Stimulated activated naive CD4-positive, alpha-beta T cell (primary cell): ENCODE measurements around the gene DMRTB1.

ENCODE experiments used
- DNase-seq, 6 experiments: peaks; one replicate each; lab custom pipeline; 2025; lab: John Stamatoyannopoulos, UW

DMRTB1 gene

GRCh38 chr1:53463961-53464899 is 5.0 kb downstream of the DMRTB1 start:
- no peak for DNase-seq

GRCh38 chr1:53465023-53465957 is 6.1 kb downstream of the DMRTB1 start:
- no peak for DNase-seq

GRCh38 chr1:53467391-53467790 is 8.2 kb downstream of the DMRTB1 start:
- DNase-seq, result no peak

- DNase-seq, result no peak
Measured at GRCh38 chr1:53468374-53468773, 9.2 kb downstream of the DMRTB1 start.

GRCh38 chr1:53469373-53469772 is 10.2 kb downstream of the DMRTB1 start:
- DNase-seq, result no peak

- DNase-seq, result no peak
Measured at GRCh38 chr1:53470155-53470554, 11.0 kb downstream of the DMRTB1 start.

- DNase-seq, result no peak
Measured at GRCh38 chr1:53470584-53470983, 11.4 kb downstream of the DMRTB1 start.

GRCh38 chr1:53471000-53471399 is 11.8 kb downstream of the DMRTB1 start:
- DNase-seq, result no peak

- no peak for DNase-seq
Measured at GRCh38 chr1:53473463-53473862, 14.3 kb downstream of the DMRTB1 start.

GRCh38 chr1:53475664-53476063 is 16.5 kb downstream of the DMRTB1 start:
- no peak for DNase-seq

GRCh38 chr1:53476579-53476978 is 17.4 kb downstream of the DMRTB1 start:
- no peak for DNase-seq

- DNase-seq, result no peak
Measured at GRCh38 chr1:53477651-53478501, 18.7 kb downstream of the DMRTB1 start.

GRCh38 chr1:53478502-53478818 is 19.3 kb downstream of the DMRTB1 start:
- DNase-seq, result no peak

- no peak for DNase-seq
Measured at GRCh38 chr1:53480678-53481077, 21.5 kb downstream of the DMRTB1 start.

- no peak for DNase-seq
Measured at GRCh38 chr1:53481456-53481855, 22.3 kb downstream of the DMRTB1 start.

- DNase-seq, result no peak
Measured at GRCh38 chr1:53482441-53483153, 23.4 kb downstream of the DMRTB1 start.

GRCh38 chr1:53483170-53483569 is 24.0 kb downstream of the DMRTB1 start:
- no peak for DNase-seq

GRCh38 chr1:53483656-53484055 is 24.5 kb downstream of the DMRTB1 start:
- DNase-seq, result no peak

GRCh38 chr1:53484705-53485477 is 25.7 kb downstream of the DMRTB1 start:
- DNase-seq, result no peak
